Natural killer cell (primary cell): Measurements from ENCODE around the gene BBS9. TPM values are rescaled to one million over a fixed set of nuclear protein-coding genes. Genes with fewer than 3 reads are reported as not detected.

Experiments used
- ATAC-seq, 3 donors: fragments of 150-1000 bp in 2 of 3; fragments of 200-7000 bp in 1 of 3; cut with Tn5 transposase; 1 replicate in 1 of 3; 2 replicates in 2 of 3; pipeline ENCODE4 v1.10.0; 2021; ENCODE audit warnings: mild to moderate bottlenecking in 2 of 3, moderate library complexity in 2 of 3
- DNase-seq, 2 donors: peaks; one replicate each; pipeline versions ENCODE4 v3.0.0 to v3.0.0-alpha.2; 2013 to 2021; ENCODE audit warnings: mixed read lengths in 1 of 2
- H3K27ac ChIP-seq: one replicate; pipeline ENCODE4 v1.5.1; 2013; ENCODE audit warnings: mild to moderate bottlenecking, low read length
- H3K27me3 ChIP-seq: one replicate; pipeline ENCODE4 v1.6.1; 2013; ENCODE audit warnings: low read length; ENCODE audit not compliant: control insufficient read depth, insufficient read depth
- H3K36me3 ChIP-seq: one replicate; pipeline ENCODE4 v1.6.1; 2013; ENCODE audit warnings: low read length; ENCODE audit not compliant: control insufficient read depth, insufficient read depth
- H3K4me1 ChIP-seq: one replicate; pipeline ENCODE4 v1.6.1; 2013; ENCODE audit warnings: low read length; ENCODE audit not compliant: control insufficient read depth, insufficient read depth
- H3K4me3 ChIP-seq: one replicate; pipeline ENCODE4 v1.5.1; 2013; ENCODE audit warnings: low read length
- H3K9me3 ChIP-seq: one replicate; pipeline ENCODE4 v1.6.1; 2013; ENCODE audit warnings: low read length; ENCODE audit not compliant: control insufficient read depth, insufficient read depth
- H3K27ac Mint-ChIP-seq, 2 donors: one replicate each; pipeline ENCODE4 v1.8.0; 2022; ENCODE audit warnings: mild to moderate bottlenecking in 2 of 2, mixed read lengths in 2 of 2, moderate library complexity in 1 of 2
- H3K27me3 Mint-ChIP-seq, 2 donors: one replicate each; pipeline ENCODE4 v1.8.0; 2022; ENCODE audit warnings: low read depth in 2 of 2, mixed read lengths in 2 of 2
- H3K36me3 Mint-ChIP-seq: one replicate; pipeline ENCODE4 v1.8.0; 2022; ENCODE audit warnings: mixed read lengths
- H3K4me1 Mint-ChIP-seq, 2 donors: one replicate each; pipeline ENCODE4 v1.8.0; 2022; ENCODE audit warnings: mixed read lengths in 2 of 2
- H3K4me3 Mint-ChIP-seq: one replicate; pipeline ENCODE4 v1.8.0; 2022; ENCODE audit warnings: mild to moderate bottlenecking, moderate library complexity, mixed read lengths
- H3K9me3 Mint-ChIP-seq, 2 donors: one replicate each; pipeline ENCODE4 v1.8.0; 2022; ENCODE audit warnings: mixed read lengths in 2 of 2
- WGBS: methylation state at CpG from one replicate; pipeline ENCODE4 v1.1.7; 2013; ENCODE audit warnings: missing lambda C conversion rate; ENCODE audit not compliant: insufficient coverage; 5-methylcytosine and 5-hydroxymethylcytosine counted together
- intact Hi-C: fragments of 100-400 bp; cut with micrococcal nuclease; formaldehyde crosslinking; loops from one replicate; pipeline ENCODE4 v1.14.2; 2022
- total RNA-seq, 4 donors: library from RNA; stranded (reverse); fragments of 120-200 nt in 1 of 4; gene quantifications; one replicate each; pipeline versions ENCODE4 v1.2.3 to v1.2.4, GENCODE V29; 2013 to 2022
- TF ChIP-seq, protein P1 (sequence below): fragments of 200-600 bp; IDR thresholded peaks from one replicate; pipeline ENCODE4 v1.8.0; 2022; ENCODE audit warnings: antibody characterized with exemption

Gene BBS9
- total RNA-seq, 3 donors from 2014 or later (not counting 1 experiment from before 2014, with no cell fraction given): 25.1 to 34.6 (median 34.4) TPM

DNA sequence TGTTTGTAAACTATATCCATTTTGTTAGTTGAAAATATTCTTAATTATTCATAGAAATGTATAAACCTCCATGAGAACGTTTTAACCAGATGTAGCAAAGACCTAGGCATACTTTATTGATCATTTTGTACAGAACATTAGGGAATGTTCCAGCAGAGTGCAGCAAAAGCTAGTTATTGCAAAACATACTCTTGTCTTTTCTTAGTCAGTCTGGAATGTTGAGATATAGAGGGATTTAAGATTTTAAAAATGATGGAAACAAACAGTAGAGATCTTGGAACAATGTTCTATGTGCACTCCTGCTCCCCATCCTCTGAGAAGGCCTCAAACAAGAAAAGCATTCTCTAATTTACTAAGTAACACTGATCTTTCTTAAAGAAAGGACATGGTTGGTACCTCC lies 292.1 kb downstream of the BBS9 start:
- H3K4me3 ChIP-seq: no peak overlapping the region
- H3K4me1 Mint-ChIP-seq: no peaks in the 10 kb centered on the region
- no CpG with 5 or more reads among the region's 1 CpG for WGBS
- H3K9me3 ChIP-seq: no peaks in the 10 kb centered on the region
- no peak for ATAC-seq
- DNase-seq: no peak
- intact Hi-C loops: loop anchor here (10.0 kb wide), 1 partner anchor 513 kb away; no protein-coding TSS in a partner anchor
- TF ChIP-seq, protein P1, sequence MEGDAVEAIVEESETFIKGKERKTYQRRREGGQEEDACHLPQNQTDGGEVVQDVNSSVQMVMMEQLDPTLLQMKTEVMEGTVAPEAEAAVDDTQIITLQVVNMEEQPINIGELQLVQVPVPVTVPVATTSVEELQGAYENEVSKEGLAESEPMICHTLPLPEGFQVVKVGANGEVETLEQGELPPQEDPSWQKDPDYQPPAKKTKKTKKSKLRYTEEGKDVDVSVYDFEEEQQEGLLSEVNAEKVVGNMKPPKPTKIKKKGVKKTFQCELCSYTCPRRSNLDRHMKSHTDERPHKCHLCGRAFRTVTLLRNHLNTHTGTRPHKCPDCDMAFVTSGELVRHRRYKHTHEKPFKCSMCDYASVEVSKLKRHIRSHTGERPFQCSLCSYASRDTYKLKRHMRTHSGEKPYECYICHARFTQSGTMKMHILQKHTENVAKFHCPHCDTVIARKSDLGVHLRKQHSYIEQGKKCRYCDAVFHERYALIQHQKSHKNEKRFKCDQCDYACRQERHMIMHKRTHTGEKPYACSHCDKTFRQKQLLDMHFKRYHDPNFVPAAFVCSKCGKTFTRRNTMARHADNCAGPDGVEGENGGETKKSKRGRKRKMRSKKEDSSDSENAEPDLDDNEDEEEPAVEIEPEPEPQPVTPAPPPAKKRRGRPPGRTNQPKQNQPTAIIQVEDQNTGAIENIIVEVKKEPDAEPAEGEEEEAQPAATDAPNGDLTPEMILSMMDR: no peak
- H3K4me1 ChIP-seq: no peaks in the 10 kb centered on the region
- no peaks in the 10 kb centered on the region for H3K9me3 Mint-ChIP-seq
- no peak overlapping the region for H3K27ac Mint-ChIP-seq
- no peaks in the 10 kb centered on the region for H3K36me3 ChIP-seq
- no peaks in the 10 kb centered on the region for H3K36me3 Mint-ChIP-seq
- no peak overlapping the region for H3K4me3 Mint-ChIP-seq
- H3K27me3 Mint-ChIP-seq: no peaks in the 10 kb centered on the region
- H3K27ac ChIP-seq: no peak overlapping the region
- H3K27me3 ChIP-seq: no peaks in the 10 kb centered on the region

DNA sequence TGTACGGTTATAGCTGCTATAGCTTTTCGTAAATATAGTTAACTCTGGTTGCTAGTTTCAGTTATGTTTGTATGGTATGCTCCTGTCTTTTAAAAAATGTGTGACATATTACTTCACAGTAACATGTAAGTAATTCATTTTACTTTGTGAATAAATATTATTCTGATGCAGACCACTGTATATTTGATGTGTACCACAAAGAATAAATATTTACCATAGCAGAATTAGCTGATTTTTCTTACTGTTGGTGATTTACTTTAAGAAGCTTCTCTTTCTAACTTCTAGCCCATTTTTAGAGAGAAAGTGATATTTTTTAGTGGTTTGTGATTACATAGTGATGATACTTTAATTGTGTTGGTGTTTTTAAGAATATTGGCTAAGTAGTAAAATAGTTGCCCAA lies 292.8 kb downstream of the BBS9 start:
- H3K27ac Mint-ChIP-seq: no peak overlapping the region
- H3K4me3 Mint-ChIP-seq: no peak overlapping the region
- ATAC-seq (no peak), DNase-seq (no peak)
- 80% methylated on average over 1 of the region's 2 CpGs for WGBS
- Histone ChIP-seq H3K27ac (no peak overlapping the region), H3K9me3 (no peaks in the 10 kb centered on the region), H3K27me3 (no peaks in the 10 kb centered on the region), H3K4me3 (no peak overlapping the region), H3K36me3 (no peaks in the 10 kb centered on the region), H3K4me1 (no peaks in the 10 kb centered on the region)
- no peaks in the 10 kb centered on the region for H3K9me3 Mint-ChIP-seq
- TF ChIP-seq, protein P1: no peak
- no peaks in the 10 kb centered on the region for H3K4me1 Mint-ChIP-seq
- intact Hi-C loops: loop anchor here (10.0 kb wide), 1 partner anchor 513 kb away; no protein-coding TSS in a partner anchor
- no peaks in the 10 kb centered on the region for H3K27me3 Mint-ChIP-seq
- H3K36me3 Mint-ChIP-seq: no peaks in the 10 kb centered on the region

DNA sequence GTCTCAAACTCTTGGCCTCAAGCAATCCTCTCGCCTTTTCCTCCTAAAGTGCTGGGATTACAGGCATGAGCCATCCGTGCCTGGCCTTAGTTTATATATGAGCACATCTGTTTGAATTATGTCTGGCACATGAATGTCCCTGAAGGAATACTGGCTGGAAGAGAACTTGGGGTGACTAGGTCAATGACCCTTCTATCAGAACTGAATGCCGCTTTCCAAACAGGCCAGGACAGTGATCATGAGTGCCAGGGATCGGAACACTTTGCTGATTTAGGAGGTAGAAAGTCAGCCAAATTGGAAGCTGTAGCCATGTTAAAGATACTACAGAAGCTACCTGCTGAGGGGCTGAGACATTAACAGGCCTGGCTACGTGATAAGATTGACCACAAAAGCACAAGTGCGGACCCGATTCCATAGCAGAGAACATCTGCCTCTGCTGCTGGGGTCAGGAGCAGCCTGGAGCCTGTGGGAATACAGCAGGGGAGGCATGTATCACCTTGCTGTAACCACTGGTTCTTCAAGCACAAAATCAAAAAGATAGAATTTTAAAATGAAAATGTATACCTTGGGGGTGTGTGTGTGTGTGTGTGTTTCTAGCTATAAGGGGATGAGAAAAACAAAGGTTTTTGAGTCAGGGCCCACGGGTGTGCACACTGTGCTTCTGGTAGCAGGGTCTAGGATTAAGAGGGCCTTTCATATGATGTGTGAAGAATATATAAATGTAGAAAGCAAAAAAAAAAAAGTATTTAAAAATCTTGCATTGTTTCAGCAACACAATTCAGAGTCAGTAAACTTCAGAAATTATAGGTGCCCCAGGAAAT lies 293.7 kb downstream of the BBS9 start:
- Histone ChIP-seq H3K27me3 (no peaks in the 10 kb centered on the region), H3K36me3 (no peaks in the 10 kb centered on the region), H3K9me3 (no peaks in the 10 kb centered on the region), H3K27ac (no peak overlapping the region), H3K4me3 (no peak overlapping the region), H3K4me1 (no peaks in the 10 kb centered on the region)
- Mint-ChIP-seq H3K4me1 (no peaks in the 10 kb centered on the region), H3K27me3 (no peaks in the 10 kb centered on the region), H3K4me3 (no peak overlapping the region), H3K27ac (no peak overlapping the region), H3K9me3 (no peaks in the 10 kb centered on the region), H3K36me3 (no peaks in the 10 kb centered on the region)
- intact Hi-C loops: loop anchor here (10.0 kb wide), 1 partner anchor 512 kb away; no protein-coding TSS in a partner anchor
- ATAC-seq (no peak), DNase-seq (no peak)
- WGBS: 96% methylated on average over 8 of the region's 8 CpGs
- TF ChIP-seq, protein P1: no peak
